GM18907 (cell line): ENCODE results near the gene LOXL3.
"Not testable (repeated sequence)": the region's sequence is repeated elsewhere in the genome, so short reads cannot be mapped to it uniquely, and the experiment has no call there.

Experiments
- ATAC-seq: cut with Tn5 transposase; IDR thresholded peaks from one replicate; pipeline ENCODE4 v1.9.1; 2021; ENCODE audit warnings: mild to moderate bottlenecking, moderate library complexity; ENCODE audit not compliant: unreplicated experiment

LOXL3 gene

DNA sequence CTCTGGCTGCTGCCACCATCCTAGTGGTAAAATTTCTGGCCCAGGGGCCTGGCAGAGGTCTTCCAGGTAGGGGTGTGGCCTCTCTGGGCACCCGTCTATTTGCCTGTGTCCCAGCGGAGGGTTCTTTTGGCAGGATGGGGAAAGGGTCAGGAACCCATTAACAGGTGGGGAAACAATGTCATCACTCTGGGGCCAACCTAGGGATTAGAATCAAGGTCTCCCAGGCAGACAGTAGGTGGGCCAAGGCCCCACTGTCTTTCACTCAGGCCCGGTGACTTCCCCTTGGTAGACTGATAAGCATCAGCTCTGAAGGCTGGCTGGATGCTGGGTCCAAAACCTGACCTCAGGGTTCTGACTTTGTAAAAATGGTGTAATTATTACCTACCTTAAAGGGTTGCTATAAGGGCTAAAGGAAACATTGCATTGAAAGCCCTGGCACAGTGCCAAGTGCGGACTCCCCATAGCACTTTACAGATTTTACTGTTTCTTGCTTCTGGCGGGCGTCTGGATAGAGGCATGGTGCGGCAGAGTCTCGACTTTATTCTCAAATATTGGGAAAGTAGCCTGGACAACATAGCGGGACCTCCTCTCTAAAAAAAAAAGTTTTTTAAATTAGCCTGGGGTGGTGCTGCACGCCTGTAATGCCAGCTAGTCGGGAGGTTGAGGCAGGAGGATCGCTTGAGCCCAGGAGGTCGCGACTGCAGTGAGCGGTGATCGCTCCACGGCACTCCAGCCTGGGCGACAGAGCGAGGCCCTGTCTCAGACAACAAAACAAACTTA, 56.6 kb downstream of the LOXL3 start:
- ATAC-seq = no peak

- ATAC-seq = no peak
Observed at GRCh38 chr2:74495440-74495839, 58.3 kb downstream of the LOXL3 start.

DNA sequence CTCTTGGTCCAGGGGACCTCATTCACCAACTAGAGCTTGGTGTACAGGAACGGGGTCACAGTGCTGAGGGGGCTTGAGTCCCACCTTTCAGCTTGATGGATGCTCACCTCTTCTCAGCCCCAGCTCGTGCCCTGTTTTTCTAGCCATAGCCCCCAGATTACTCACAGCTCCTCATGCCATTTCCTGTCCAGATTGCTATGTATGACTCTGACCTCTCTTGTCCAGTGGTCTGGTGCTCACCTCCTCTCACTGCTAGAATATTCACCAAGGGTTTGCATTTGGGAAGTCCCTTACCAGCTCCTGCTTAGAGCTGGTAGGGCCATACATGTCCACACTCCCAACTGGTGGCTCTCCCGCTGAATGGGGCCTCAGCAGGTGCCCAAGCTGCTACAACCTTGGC, 60.2 kb downstream of the LOXL3 start:
- no peak for ATAC-seq

DNA sequence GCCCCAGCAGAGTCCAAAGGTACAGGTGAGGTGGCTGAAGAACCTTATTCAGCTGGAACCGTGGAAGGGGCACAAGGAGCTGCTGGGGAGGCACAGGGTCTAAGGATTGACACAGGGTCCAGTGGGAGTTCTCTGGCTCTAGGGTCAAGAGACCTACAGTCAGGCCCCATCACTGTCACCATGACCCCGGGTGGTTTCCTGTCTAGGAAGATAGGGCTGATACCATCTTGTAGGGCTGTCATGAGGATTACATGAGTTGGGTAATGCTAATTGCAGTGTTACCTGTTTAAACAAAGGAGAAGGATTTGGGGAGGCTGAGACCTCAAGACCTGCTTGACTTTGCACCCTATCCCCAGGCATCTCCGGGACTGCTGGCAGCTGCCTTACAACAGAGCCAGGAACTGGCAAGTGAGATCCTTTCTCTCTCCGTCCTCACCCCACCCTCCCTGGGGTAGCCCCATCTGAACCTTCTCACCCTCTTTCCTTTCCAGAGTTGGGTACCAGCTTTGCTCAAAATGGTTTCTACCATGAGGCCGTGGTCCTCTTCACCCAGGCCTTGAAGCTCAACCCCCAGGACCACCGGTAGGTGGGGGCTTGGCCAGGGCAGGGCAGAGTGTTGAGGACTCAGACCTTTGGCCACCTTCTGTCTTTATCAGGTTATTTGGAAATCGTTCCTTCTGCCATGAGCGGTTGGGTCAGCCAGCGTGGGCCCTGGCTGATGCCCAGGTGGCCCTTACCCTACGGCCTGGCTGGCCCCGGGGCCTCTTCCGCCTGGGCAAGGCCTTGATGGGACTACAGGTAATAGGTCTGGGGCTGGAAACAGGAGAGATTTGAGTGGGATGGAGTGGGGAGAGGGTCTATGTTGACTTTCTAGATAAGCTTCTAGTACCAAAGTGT, 61.8 kb downstream of the LOXL3 start:
- no peak for ATAC-seq

GRCh38 chr2:74489906-74490305, 63.8 kb downstream of the LOXL3 start:
- no peak for ATAC-seq

GRCh38 chr2:74488643-74489481, 64.9 kb downstream of the LOXL3 start:
- no peak for ATAC-seq

DNA sequence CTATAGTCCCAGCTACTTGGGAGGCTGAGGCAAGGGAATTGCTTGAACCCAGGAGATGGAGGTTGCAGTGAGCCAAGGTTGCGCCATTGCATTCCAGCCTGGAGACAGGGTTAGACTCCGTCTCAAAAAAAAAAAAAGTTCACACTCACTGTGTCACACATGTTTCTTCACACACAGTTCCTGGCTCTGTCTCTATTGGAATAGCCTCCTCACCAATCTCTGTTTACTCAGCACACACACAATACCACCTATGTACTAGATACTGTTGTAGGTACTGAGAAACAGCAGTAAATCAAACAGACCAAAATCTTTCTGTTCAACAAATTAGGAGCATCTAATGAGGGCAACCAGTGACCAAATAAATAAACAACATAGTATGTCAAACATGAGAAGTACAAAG, 67.6 kb downstream of the LOXL3 start:
- no peak for ATAC-seq

GRCh38 chr2:74483675-74484164, 70.0 kb downstream of the LOXL3 start:
- not testable (repeated sequence) for ATAC-seq

DNA sequence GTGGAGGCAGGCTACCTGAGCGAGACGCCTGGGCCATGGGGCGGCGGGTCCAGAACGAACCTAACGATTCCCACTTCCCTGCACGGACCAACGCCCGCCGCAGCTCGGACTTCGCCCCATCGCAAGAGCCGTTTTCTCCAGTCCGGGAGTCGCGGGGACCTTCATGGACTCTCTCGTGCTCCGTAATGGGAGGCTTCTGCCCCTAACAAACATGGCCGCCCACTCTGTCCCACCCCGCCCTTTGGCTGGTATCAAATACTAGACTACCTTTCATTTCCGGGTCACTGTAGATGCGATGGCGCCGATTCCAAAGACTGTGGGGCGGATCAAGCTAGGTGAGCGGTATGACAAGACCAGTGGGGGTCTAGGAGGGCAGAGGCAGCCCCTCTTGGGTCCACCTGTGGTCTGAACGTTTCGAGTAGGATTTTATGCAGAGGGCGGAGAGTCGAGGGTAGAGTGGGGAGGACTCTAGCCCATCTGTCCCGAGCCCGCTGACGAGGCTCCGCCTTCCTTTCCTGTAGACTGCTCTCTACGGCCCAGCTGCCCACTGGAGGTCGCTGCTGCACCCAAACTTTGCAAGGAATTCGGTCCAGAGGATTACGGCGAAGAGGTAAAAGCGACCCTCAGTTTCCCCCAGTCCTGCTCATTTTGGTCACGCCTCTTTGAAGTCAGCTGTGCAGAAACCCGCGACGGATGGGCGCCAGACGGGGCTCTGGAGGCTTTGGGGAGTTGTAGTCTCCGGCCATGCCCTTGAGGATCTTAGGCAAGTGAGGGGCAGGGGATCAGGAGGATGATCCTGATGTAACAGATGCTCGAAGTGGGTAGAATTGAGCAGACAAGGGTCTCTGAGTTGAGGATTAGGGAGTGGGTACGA, 70.7 kb downstream of the LOXL3 start, which contains the start of the genes CCDC142 and TTC31:
TSS of gene CCDC142 (minus strand) at position 198 of the 874 bp plus-strand sequence. CDS start at position 37, 161 bp downstream.
TSS of gene TTC31 (plus strand) at position 281 of the 874 bp plus-strand sequence. CDS start at position 296, 15 bp downstream.
- ATAC-seq = peak; percentile 92
